ENCODE data around the gene ZNF837. TPM values are rescaled to one million over a fixed set of nuclear protein-coding genes. Genes with fewer than 3 reads are reported as not detected.
A peak's percentile ranks its signal among the peaks of the same experiment; 100 is the strongest.
"Not testable (repeated sequence)": the region's sequence is repeated elsewhere in the genome, so short reads cannot be mapped to it uniquely, and the experiment has no call there.

Gene ZNF837
- total and polyA plus RNA-seq, 8 donors: 1.8 to 8.5 (median 2.3) TPM; not detected in 1

DNA sequence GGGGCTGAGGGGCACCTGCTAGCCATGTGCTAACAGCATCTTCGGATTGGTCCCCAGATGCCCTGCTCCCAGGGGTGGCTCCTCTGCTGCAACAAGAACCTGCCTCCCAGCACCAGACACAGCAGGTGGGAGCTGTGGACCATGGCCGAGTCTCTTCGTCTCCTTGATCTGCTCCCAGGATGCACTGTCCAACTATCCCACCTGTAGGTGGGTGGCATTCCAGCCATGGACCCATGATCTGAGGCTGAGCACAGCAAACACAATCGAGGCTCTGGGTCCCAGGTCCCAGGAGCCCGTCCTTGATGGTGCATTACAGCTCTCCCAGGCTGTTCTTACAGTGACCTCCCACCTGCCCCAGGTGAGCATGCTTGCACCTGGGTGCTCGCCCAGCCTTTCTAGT, 1.6 kb downstream of the ZNF837 start:
- no peak overlapping the region for H3K27ac ChIP-seq
- no peaks in the 10 kb centered on the region for H3K9me3 ChIP-seq
- peaks cover 19 to 28% (median 28%) of the 10 kb centered on the region in 4 donors for H3K4me1 ChIP-seq
- no peaks in the 10 kb centered on the region for H3K36me3 ChIP-seq
- intact Hi-C loops (cut with DNase I; ENCODE audit: low total_unique reads): no loop called here
- WGBS, 5 donors: 90 to 97% (median 92%) methylated on average over 6 of the region's 6 CpGs
- TF ChIP-seq CTCF (IDR thresholded peaks at IDR 0.05): no peak
- TF ChIP-seq EP300 (IDR thresholded peaks at IDR 0.05): no peak
- TF ChIP-seq POLR2AphosphoS5 (IDR thresholded peaks at IDR 0.05): no peak
- TF ChIP-seq POLR2A (IDR thresholded peaks at IDR 0.05): no peak
- peak in 1 of 2 donors; percentile 15 for DNase-seq
- H3K4me3 ChIP-seq: no peak overlapping the region
- no peaks in the 10 kb centered on the region for H3K27me3 ChIP-seq

- intact Hi-C loops (cut with DNase I; ENCODE audit: low total_unique reads): not testable (repeated sequence)
Observed at GRCh38 chr19:58376724-58377123, 4.1 kb downstream of the ZNF837 start.

GRCh38 chr19:58374200-58374599, 6.6 kb downstream of the ZNF837 start:
- WGBS, 5 donors: 86 to 94% (median 89%) methylated on average over 4 of the region's 4 CpGs
- TF ChIP-seq CTCF (IDR thresholded peaks at IDR 0.05): no peak
- TF ChIP-seq POLR2A (IDR thresholded peaks at IDR 0.05): no peak
- no peak for TF ChIP-seq EP300 (IDR thresholded peaks at IDR 0.05)
- no peaks in the 10 kb centered on the region for H3K36me3 ChIP-seq
- no peak overlapping the region for H3K27ac ChIP-seq
- intact Hi-C loops (cut with DNase I; ENCODE audit: low total_unique reads): no loop called here
- no peak for DNase-seq
- H3K9me3 ChIP-seq: no peaks in the 10 kb centered on the region
- H3K4me1 ChIP-seq: peaks cover 0 to 3% (median 2%) of the 10 kb centered on the region in 4 donors
- no peak overlapping the region for H3K4me3 ChIP-seq
- no peaks in the 10 kb centered on the region for H3K27me3 ChIP-seq

More at GRCh38 chr19:58376724-58377123, 4.1 kb downstream of the ZNF837 start:
- not testable (repeated sequence) for DNase-seq, H3K9me3 ChIP-seq, H3K36me3 ChIP-seq, H3K27ac ChIP-seq, H3K4me3 ChIP-seq, H3K27me3 ChIP-seq
- WGBS, 5 donors: 81 to 91% (median 84%) methylated on average over 7 of the region's 7 CpGs
- H3K4me1 ChIP-seq: peaks cover 13 to 21% (median 19%) of the 10 kb centered on the region in 4 donors

DNA sequence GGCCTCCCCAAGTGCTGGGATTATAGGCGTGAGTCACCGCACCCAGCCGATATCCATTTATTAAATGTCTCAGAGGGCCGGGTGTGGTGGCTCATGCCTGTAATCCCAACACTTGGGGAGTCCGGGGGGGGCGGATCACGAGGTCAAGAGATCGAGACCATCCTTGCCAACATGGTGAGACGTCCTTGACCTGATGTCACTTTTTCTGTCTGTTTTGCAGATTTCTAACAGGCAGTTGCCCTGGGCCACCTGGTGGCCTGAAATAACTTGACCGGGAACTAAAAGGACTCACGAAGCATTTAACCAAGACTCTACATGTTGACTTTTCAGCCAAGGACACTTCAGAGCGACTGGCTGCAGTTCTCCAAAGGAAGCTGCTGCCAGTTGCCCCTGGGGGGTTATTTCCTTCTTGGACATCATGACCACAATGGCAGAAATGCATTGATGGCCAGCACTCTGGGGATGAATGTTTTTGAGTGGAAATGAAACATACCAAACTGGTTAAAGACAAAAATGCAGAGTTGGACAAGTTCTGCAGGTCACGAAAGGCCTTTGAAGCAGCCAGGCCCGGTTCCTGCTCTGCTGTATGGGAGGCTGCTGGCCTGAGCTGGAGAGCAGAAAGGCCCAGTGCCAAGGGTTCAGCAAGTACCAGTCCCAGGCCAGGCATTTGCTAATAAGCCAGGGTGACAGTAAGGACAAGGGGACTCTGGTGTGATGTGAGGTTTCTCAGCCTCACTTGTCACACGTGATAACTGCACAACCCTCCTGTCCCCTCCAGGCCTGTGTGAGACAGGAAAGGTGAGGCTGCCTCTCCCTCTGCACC, 8.3 kb downstream of the ZNF837 start:
- H3K4me1 ChIP-seq: no peaks in the 10 kb centered on the region
- peaks cover 0 to 9% (median 4%) of the 10 kb centered on the region in 4 donors for H3K36me3 ChIP-seq
- TF ChIP-seq EP300 (IDR thresholded peaks at IDR 0.05): no peak
- no peaks in the 10 kb centered on the region for H3K9me3 ChIP-seq
- DNase-seq: peak in 1 of 2 donors; percentile 12
- WGBS, 5 donors: 73 to 76% (median 75%) methylated on average over 15 of the region's 15 CpGs
- no peak overlapping the region for H3K4me3 ChIP-seq
- no peaks in the 10 kb centered on the region for H3K27me3 ChIP-seq
- H3K27ac ChIP-seq: no peak overlapping the region
- intact Hi-C loops (cut with DNase I; ENCODE audit: low total_unique reads): no loop called here

- intact Hi-C loops (cut with DNase I; ENCODE audit: low total_unique reads): no loop called here
Observed at GRCh38 chr19:58368561-58369360, 12.1 kb downstream of the ZNF837 start.

More at GRCh38 chr19:58368561-58369360, 12.1 kb downstream of the ZNF837 start:
- no peak overlapping the region for H3K4me3 ChIP-seq
- no peak overlapping the region for H3K27ac ChIP-seq
- peaks cover 0 to 16% (median 7%) of the 10 kb centered on the region in 4 donors for H3K36me3 ChIP-seq
- no peak for TF ChIP-seq POLR2A (IDR thresholded peaks at IDR 0.05)
- TF ChIP-seq EP300 (IDR thresholded peaks at IDR 0.05): no peak
- TF ChIP-seq POLR2AphosphoS5 (IDR thresholded peaks at IDR 0.05): no peak
- TF ChIP-seq CTCF (IDR thresholded peaks at IDR 0.05): no peak
- no peaks in the 10 kb centered on the region for H3K9me3 ChIP-seq
- no peaks in the 10 kb centered on the region for H3K27me3 ChIP-seq
- WGBS, 5 donors: 84 to 97% (median 89%) methylated on average over 25 to 68 of the region's 68 CpGs
- peak in 1 of 2 donors; percentile 4 for DNase-seq
- H3K4me1 ChIP-seq: peaks cover 0 to 2% (median 0%) of the 10 kb centered on the region in 4 donors

All from stomach (tissue), 9 donors.